RKO (cell line): Measurements from ENCODE around the gene CCDC141.
"Not testable (repeated sequence)": the region's sequence is repeated elsewhere in the genome, so short reads cannot be mapped to it uniquely, and the experiment has no call there.

Experiments
- DNase-seq: peaks from one replicate; pipeline ENCODE4 v3.0.0-alpha.2; 2016; ENCODE audit warnings: low spot score

CCDC141 gene

GRCh38 chr2:179044500-179044899 lies 5.4 kb downstream of the CCDC141 start:
- DNase-seq: no peak

GRCh38 chr2:179037807-179038206 lies 12.1 kb downstream of the CCDC141 start:
- no peak for DNase-seq

- DNase-seq: no peak
These were observed 13.5 kb downstream of the CCDC141 start for GRCh38 chr2:179036353-179036905.

- DNase-seq: no peak
These were observed 18.1 kb downstream of the CCDC141 start for GRCh38 chr2:179031731-179032408.

GRCh38 chr2:179024445-179024844 lies 25.5 kb downstream of the CCDC141 start:
- DNase-seq: no peak

- no peak for DNase-seq
These were observed 27.3 kb downstream of the CCDC141 start for GRCh38 chr2:179022685-179023084.

- DNase-seq: no peak
These were observed 28.7 kb downstream of the CCDC141 start for GRCh38 chr2:179021258-179021657.

- DNase-seq: peak; percentile 52
These were observed 29.7 kb downstream of the CCDC141 start for GRCh38 chr2:179020156-179020750.

GRCh38 chr2:179019260-179019659 lies 30.7 kb downstream of the CCDC141 start:
- DNase-seq: no peak

GRCh38 chr2:179017773-179018357 lies 32.1 kb downstream of the CCDC141 start:
- DNase-seq: no peak

- DNase-seq: not testable (repeated sequence)
These were observed 35.7 kb downstream of the CCDC141 start for GRCh38 chr2:179014189-179014588.

- DNase-seq: no peak
These were observed 44.0 kb downstream of the CCDC141 start for GRCh38 chr2:179005976-179006375.

- no peak for DNase-seq
These were observed 50.5 kb downstream of the CCDC141 start for GRCh38 chr2:178999476-178999875.

GRCh38 chr2:178998539-178998938 lies 51.4 kb downstream of the CCDC141 start:
- DNase-seq: no peak

- no peak for DNase-seq
These were observed 52.5 kb downstream of the CCDC141 start for GRCh38 chr2:178997477-178997876.

GRCh38 chr2:178997067-178997466 lies 52.9 kb downstream of the CCDC141 start:
- no peak for DNase-seq

- no peak for DNase-seq
These were observed 55.7 kb downstream of the CCDC141 start for GRCh38 chr2:178994264-178994663.

- DNase-seq: no peak
These were observed 56.1 kb downstream of the CCDC141 start for GRCh38 chr2:178993788-178994187.

GRCh38 chr2:178992719-178993118 lies 57.2 kb downstream of the CCDC141 start:
- DNase-seq: peak; percentile 28

GRCh38 chr2:178990533-178991241 lies 59.2 kb downstream of the CCDC141 start:
- no peak for DNase-seq

GRCh38 chr2:178989424-178989823 lies 60.5 kb downstream of the CCDC141 start:
- not testable (repeated sequence) for DNase-seq

- not testable (repeated sequence) for DNase-seq
These were observed 67.3 kb downstream of the CCDC141 start for GRCh38 chr2:178982652-178983051.

GRCh38 chr2:178980815-178981214 lies 69.1 kb downstream of the CCDC141 start:
- DNase-seq: no peak
